Panc1 (cell line): ENCODE results near the gene DRC3. TPM values are rescaled to one million over a fixed set of nuclear protein-coding genes. Genes with fewer than 3 reads are reported as not detected.

Experiments used
- ATAC-seq: fragments of 200-7000 bp; cut with Tn5 transposase; 2 replicates; pipeline ENCODE4 v1.9.1; 2020; ENCODE audit warnings: mild to moderate bottlenecking, moderate library complexity
- BruUV-seq: library from RNA; stranded (reverse); fragments of 400-500 nt; replicated peaks from 2 replicates; lab custom pipeline; 2021; lab: Mats Ljungman, UMichigan
- CTCF ChIA-PET: fragments of 300-600 bp; sonication (Branson Sonifier 250); formaldehyde crosslinking; loops from one replicate; lab custom pipeline; 2022; ENCODE audit warnings: antibody characterized with exemption; lab: Charles Lee
- POLR2A ChIA-PET: fragments of 300-600 bp; sonication (Branson Sonifier 250); formaldehyde crosslinking; loops from one replicate; lab custom pipeline; 2022; ENCODE audit warnings: antibody characterized with exemption; lab: Charles Lee
- DNase-seq: peaks from one replicate; pipeline ENCODE4 v3.0.0-alpha.2; 2010; ENCODE audit warnings: low read depth, low spot score
- H3K27ac ChIP-seq: 2 replicates; pipeline ENCODE4 v1.5.1; 2011; ENCODE audit warnings: mild to moderate bottlenecking, low read length, inconsistent platforms
- H3K27me3 ChIP-seq: fragments of 200-500 bp; sonication (Bioruptor generic); 2 replicates; pipeline ENCODE4 v1.6.0; 2014; ENCODE audit warnings: low read length, inconsistent platforms; ENCODE audit not compliant: control insufficient read depth, insufficient read depth
- H3K36me3 ChIP-seq: fragments of 200-500 bp; sonication (Bioruptor generic); 2 replicates; pipeline ENCODE4 v1.5.1; 2014; ENCODE audit warnings: inconsistent platforms, mild to moderate bottlenecking, low read length, moderate library complexity; ENCODE audit not compliant: control insufficient read depth, insufficient read depth
- H3K4me1 ChIP-seq: 2 replicates; pipeline ENCODE4 v1.5.1; 2011; ENCODE audit warnings: inconsistent platforms, mild to moderate bottlenecking, low read length, moderate library complexity; ENCODE audit not compliant: control insufficient read depth, insufficient read depth
- H3K4me3 ChIP-seq, 2 experiments: 2 replicates each; pipeline ENCODE4 v1.5.1; 2011 to 2012; ENCODE audit warnings: low read depth in 2 of 2, low read length in 2 of 2, mild to moderate bottlenecking in 2 of 2, inconsistent platforms in 1 of 2, moderate library complexity in 1 of 2
- H3K9me3 ChIP-seq: fragments of 200-500 bp; sonication (Bioruptor generic); 2 replicates; pipeline ENCODE4 v1.5.1; 2014; ENCODE audit warnings: low read depth, mild to moderate bottlenecking, inconsistent platforms, low read length, moderate library complexity; ENCODE audit not compliant: control insufficient read depth, insufficient read depth
- CTCF ChIP-seq: fragments of 450-650 bp; IDR thresholded peaks from 2 replicates; pipeline ENCODE4 v1.5.1; 2017; ENCODE audit warnings: mild to moderate bottlenecking
- POLR2AphosphoS5 ChIP-seq: IDR thresholded peaks from 2 replicates; pipeline ENCODE4 v1.6.1; 2012; ENCODE audit warnings: mild to moderate bottlenecking, low read depth, low read length, moderate library complexity
- REST ChIP-seq, 2 experiments: IDR thresholded peaks; 2 replicates each; pipeline ENCODE4 v1.6.1; 2011 to 2012; ENCODE audit warnings: low read depth in 2 of 2, control low read depth in 1 of 2, low read length in 1 of 2, mild to moderate bottlenecking in 1 of 2, moderate library complexity in 1 of 2; ENCODE audit not compliant: insufficient read depth in 1 of 2
- SIN3A ChIP-seq: IDR thresholded peaks from 2 replicates; pipeline ENCODE4 v1.6.1; 2012; ENCODE audit warnings: low read depth, mild to moderate bottlenecking, low read length, moderate library complexity, borderline replicate concordance; ENCODE audit not compliant: insufficient read depth
- TCF7L2 ChIP-seq: IDR thresholded peaks from 2 replicates; pipeline ENCODE4 v1.6.1; 2011; ENCODE audit warnings: mild to moderate bottlenecking, low read depth, low read length, inconsistent platforms
- in situ Hi-C: cut with HindIII; loops from 2 replicates; pipeline ENCODE4 v1.10.0; 2016; ENCODE audit warnings: low sequenced_read_pairs, low pct_unique_long_range_greater_than_20kb
- intact Hi-C: fragments of 100-400 bp; cut with micrococcal nuclease; formaldehyde crosslinking; loops from one replicate; pipeline ENCODE4 v1.10.0; 2022; ENCODE audit not compliant: unreplicated experiment
- total RNA-seq: library from RNA; stranded (reverse); gene quantifications from one replicate; pipeline ENCODE4 v1.2.1, GENCODE V29; 2021; ENCODE audit not compliant: unreplicated experiment

DRC3 gene
- total RNA-seq, 1 experiment from 2014 or later, result 3.6 TPM

DNA sequence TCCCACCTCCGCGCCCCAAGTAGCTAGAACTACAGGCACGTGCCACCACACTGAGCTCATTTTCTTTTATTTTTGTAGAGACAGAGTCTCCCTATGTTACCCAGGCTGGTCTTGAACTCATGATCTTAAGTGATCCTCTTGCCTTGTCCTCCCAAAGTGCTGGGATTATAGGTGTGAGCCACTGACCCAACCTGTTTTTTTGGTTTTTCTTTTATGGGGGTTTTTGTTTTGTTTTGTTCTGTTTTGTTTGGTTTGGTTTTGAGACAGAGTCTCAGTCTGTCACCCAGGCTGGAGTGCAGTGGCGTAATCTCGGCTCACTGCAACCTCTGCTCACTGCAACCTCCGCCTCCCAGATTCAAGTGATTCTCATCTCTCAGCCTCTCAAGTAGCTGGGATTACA, 82.9 kb downstream of the DRC3 start:
- no peaks in the 10 kb centered on the region for H3K27me3 ChIP-seq
- intact Hi-C loops (no loop called here), in situ Hi-C loops (no loop called here)
- no peak for DNase-seq
- H3K36me3 ChIP-seq, result peaks cover 5% of the 10 kb centered on the region
- H3K4me3 ChIP-seq, result no peak overlapping the region
- H3K9me3 ChIP-seq, result no peaks in the 10 kb centered on the region
- BruUV-seq, result no TSS peak
- no peak overlapping the region for H3K27ac ChIP-seq
- H3K4me1 ChIP-seq, result no peaks in the 10 kb centered on the region
- CTCF ChIA-PET, result no interaction called here
- POLR2A ChIA-PET, result no interaction called here
- no peak for TF ChIP-seq TCF7L2
- no peak for ATAC-seq

- Histone ChIP-seq H3K36me3 (peaks cover 5% of the 10 kb centered on the region), H3K4me3 (no peak overlapping the region), H3K27ac (no peak overlapping the region), H3K4me1 (no peaks in the 10 kb centered on the region), H3K9me3 (no peaks in the 10 kb centered on the region), H3K27me3 (no peaks in the 10 kb centered on the region)
- TF ChIP-seq POLR2AphosphoS5, result no peak
- TF ChIP-seq REST (IDR thresholded peaks at IDR 0.05; ENCODE audit: insufficient read depth in 1 of 2, low read depth in 2 of 2, low read length in 1 of 2), result no peak
- TF ChIP-seq SIN3A, result no peak
- no peak for TF ChIP-seq CTCF
- TF ChIP-seq TCF7L2, result no peak
- intact Hi-C loops, result no loop called here
- DNase-seq (no peak), ATAC-seq (no peak)
- no TSS peak for BruUV-seq
- ChIA-PET POLR2A (no interaction called here), CTCF (no interaction called here)
- in situ Hi-C loops, result no loop called here
These were observed 83.6 kb downstream of the DRC3 start for GRCh38 chr17:18056214-18056613.

- in situ Hi-C loops, result no loop called here
- CTCF ChIA-PET, result no interaction called here
- ATAC-seq, result no peak
- H3K36me3 ChIP-seq, result peaks cover 7% of the 10 kb centered on the region
- H3K4me3 ChIP-seq, result no peak overlapping the region
- POLR2A ChIA-PET, result interaction anchor here (0.6 kb wide), 1 partner anchor 124 kb away, joined by 3 read pairs; no protein-coding TSS in a partner anchor
- DNase-seq, result no peak
- no peaks in the 10 kb centered on the region for H3K9me3 ChIP-seq
- H3K4me1 ChIP-seq, result no peaks in the 10 kb centered on the region
- BruUV-seq, result no TSS peak
- H3K27me3 ChIP-seq, result no peaks in the 10 kb centered on the region
- intact Hi-C loops, result no loop called here
- H3K27ac ChIP-seq, result no peak overlapping the region
- TF ChIP-seq TCF7L2, result no peak
- TF ChIP-seq SIN3A, result no peak
- TF ChIP-seq REST (IDR thresholded peaks at IDR 0.05; ENCODE audit: insufficient read depth in 1 of 2, low read depth in 2 of 2, low read length in 1 of 2), result no peak
- no peak for TF ChIP-seq POLR2AphosphoS5
- TF ChIP-seq CTCF, result no peak
These were observed 86.6 kb downstream of the DRC3 start for GRCh38 chr17:18059283-18059682.
